ENCODE results near the gene LRMDA.

The LRMDA gene

GRCh38 chr10:75950997-75951589 lies 519.7 kb downstream of the LRMDA start:
- peaks cover 5 to 13% of the 10 kb centered on the region in 2 donors for H3K9me3 Mint-ChIP-seq
- ATAC-seq (replicated peaks) (no peak), DNase-seq (no peak)
- H3K27me3 Mint-ChIP-seq, result no peaks in the 10 kb centered on the region
- H3K27ac Mint-ChIP-seq, result no peak overlapping the region
- H3K36me3 Mint-ChIP-seq (ENCODE audit: insufficient read depth), result no peaks in the 10 kb centered on the region
- H3K4me1 Mint-ChIP-seq (ENCODE audit: low read depth in 2 of 2), result no peaks in the 10 kb centered on the region
- H3K4me3 Mint-ChIP-seq, result no peak overlapping the region

- Mint-ChIP-seq H3K9me3 (peaks cover 5 to 13% of the 10 kb centered on the region in 2 donors), H3K27ac (no peak overlapping the region), H3K4me1 (ENCODE audit: low read depth in 2 of 2) (no peaks in the 10 kb centered on the region), H3K4me3 (no peak overlapping the region), H3K36me3 (ENCODE audit: insufficient read depth) (no peaks in the 10 kb centered on the region), H3K27me3 (no peaks in the 10 kb centered on the region)
- DNase-seq (no peak), ATAC-seq (replicated peaks) (no peak)
Measured at GRCh38 chr10:75951627-75952026, 520.2 kb downstream of the LRMDA start.

GRCh38 chr10:75952093-75952492 lies 520.7 kb downstream of the LRMDA start:
- Mint-ChIP-seq H3K36me3 (ENCODE audit: insufficient read depth) (no peaks in the 10 kb centered on the region), H3K27me3 (no peaks in the 10 kb centered on the region), H3K4me1 (ENCODE audit: low read depth in 2 of 2) (no peaks in the 10 kb centered on the region), H3K9me3 (peaks cover 5 to 13% of the 10 kb centered on the region in 2 donors), H3K27ac (no peak overlapping the region), H3K4me3 (no peak overlapping the region)
- DNase-seq, result no peak
- ATAC-seq (replicated peaks), result no peak

DNA sequence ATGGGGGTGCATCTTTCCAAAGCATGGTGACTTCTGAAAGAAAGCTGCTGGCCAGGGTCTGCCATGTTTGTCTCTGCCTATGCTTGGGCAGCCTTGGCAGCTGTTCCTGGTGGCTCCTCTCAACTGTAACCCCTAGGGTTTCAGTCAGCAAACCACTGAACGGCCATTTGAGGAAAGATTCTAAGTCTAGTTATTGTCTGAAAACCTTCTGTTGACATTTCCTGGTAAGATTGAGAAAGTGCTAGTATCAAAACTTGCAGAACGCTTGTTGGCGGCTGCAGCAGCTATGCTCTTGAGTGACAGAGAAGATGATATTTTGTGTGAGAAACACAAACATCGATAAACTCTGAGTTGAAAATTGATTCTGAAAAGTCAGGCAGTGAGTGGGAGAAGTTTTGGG lies 523.1 kb downstream of the LRMDA start:
- Mint-ChIP-seq H3K4me3 (no peak overlapping the region), H3K9me3 (peaks cover 6 to 13% of the 10 kb centered on the region in 2 donors), H3K27me3 (no peaks in the 10 kb centered on the region), H3K36me3 (ENCODE audit: insufficient read depth) (no peaks in the 10 kb centered on the region), H3K4me1 (ENCODE audit: low read depth in 2 of 2) (no peaks in the 10 kb centered on the region), H3K27ac (no peak overlapping the region)
- DNase-seq, result no peak
- ATAC-seq (replicated peaks), result no peak

GRCh38 chr10:75955973-75956502 lies 524.6 kb downstream of the LRMDA start:
- Mint-ChIP-seq H3K4me3 (no peak overlapping the region), H3K9me3 (peaks cover under 1 to 3% of the 10 kb centered on the region in 2 donors), H3K27me3 (no peaks in the 10 kb centered on the region), H3K27ac (no peak overlapping the region), H3K4me1 (ENCODE audit: low read depth in 2 of 2) (no peaks in the 10 kb centered on the region), H3K36me3 (ENCODE audit: insufficient read depth) (no peaks in the 10 kb centered on the region)
- no peak for ATAC-seq (replicated peaks)
- DNase-seq, result no peak

DNA sequence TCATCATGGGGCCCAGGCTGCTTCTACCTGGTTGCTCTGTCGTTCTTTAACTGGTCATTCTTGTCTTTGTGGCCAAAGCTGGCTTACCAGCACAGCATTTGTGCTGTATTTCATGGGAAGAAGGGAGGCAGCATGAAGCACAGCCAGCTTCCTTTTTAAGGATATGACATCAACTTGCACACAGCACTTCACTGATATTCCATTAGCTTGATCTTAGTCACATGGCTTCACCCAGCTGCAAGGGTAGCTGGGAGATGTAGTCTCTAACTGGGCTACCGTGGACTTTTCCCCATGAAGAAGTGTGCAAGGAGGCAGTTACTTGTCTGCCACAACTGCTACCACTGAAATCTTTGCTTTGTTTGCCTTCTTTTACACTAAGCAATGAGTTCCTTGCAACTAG lies 525.2 kb downstream of the LRMDA start:
- Mint-ChIP-seq H3K27ac (no peak overlapping the region), H3K27me3 (no peaks in the 10 kb centered on the region), H3K4me3 (no peak overlapping the region), H3K9me3 (peaks cover 0 to 3% of the 10 kb centered on the region in 2 donors), H3K4me1 (ENCODE audit: low read depth in 2 of 2) (no peaks in the 10 kb centered on the region), H3K36me3 (ENCODE audit: insufficient read depth) (no peaks in the 10 kb centered on the region)
- DNase-seq (no peak), ATAC-seq (replicated peaks) (no peak)

DNA sequence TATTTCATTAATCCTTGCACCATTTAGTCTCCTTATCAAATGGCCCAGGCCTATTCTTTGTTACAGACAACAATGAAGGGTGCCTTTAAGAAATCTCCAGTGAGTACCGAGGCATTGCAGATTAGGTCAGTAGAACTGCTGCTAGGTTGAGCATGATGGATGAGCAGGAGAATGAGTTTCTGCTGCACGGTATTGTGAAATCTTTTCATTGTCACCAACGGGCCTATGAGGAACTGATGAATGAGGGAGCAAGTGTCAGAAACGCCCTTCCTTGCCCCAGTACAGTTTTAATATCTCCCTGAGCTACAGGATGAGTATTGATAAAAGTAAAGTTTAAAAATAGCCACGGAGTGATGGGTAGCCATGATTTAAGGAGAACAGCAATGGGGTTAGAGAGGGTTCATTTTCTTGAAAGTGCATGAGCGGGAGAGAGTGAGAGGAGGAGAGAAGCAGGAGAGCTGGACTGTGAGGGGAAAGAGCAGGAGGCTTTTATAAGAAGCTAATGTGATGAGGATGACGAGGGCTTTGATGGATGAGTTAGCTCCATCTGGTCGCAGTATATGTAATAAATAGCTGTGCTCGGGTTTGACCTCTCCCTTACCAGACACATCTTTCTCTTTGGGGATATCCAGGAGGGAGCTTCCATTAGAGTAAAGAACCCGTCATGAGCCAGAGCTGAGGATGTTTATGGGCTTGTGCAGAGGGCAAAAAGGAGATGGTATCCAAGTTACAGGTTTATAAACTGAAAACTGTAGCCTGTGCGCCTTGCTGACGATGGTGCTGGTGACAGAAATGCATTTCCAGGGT lies 526.1 kb downstream of the LRMDA start:
- Mint-ChIP-seq H3K36me3 (ENCODE audit: insufficient read depth) (no peaks in the 10 kb centered on the region), H3K27ac (no peak overlapping the region), H3K4me3 (no peak overlapping the region), H3K9me3 (peaks cover 0 to 3% of the 10 kb centered on the region in 2 donors), H3K4me1 (ENCODE audit: low read depth in 2 of 2) (no peaks in the 10 kb centered on the region), H3K27me3 (no peaks in the 10 kb centered on the region)
- ATAC-seq (replicated peaks) (no peak), DNase-seq (no peak)

DNA sequence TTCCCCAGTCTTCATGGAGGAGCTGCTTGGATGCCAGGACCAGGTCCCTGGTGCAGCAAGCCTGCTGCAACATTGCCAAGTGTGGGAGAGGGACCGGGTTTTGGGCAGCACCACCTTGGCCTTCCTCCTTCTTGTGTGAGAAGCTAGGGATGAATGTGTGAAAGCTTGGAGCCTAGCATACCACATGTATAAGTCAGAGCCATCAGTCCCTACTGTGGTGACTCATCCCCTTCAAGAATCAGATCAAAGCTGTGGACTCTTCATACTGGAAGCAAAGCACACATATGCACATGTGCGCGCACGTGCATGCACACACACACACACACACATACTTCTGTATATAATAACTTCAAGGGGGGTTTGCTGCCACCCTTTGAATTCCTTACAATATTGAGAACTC lies 527.8 kb downstream of the LRMDA start:
- ATAC-seq (replicated peaks) (no peak), DNase-seq (no peak)
- Mint-ChIP-seq H3K4me3 (no peak overlapping the region), H3K27ac (no peak overlapping the region), H3K9me3 (peaks cover 0 to 3% of the 10 kb centered on the region in 2 donors), H3K36me3 (ENCODE audit: insufficient read depth) (no peaks in the 10 kb centered on the region), H3K4me1 (ENCODE audit: low read depth in 2 of 2) (no peaks in the 10 kb centered on the region), H3K27me3 (no peaks in the 10 kb centered on the region)

GRCh38 chr10:75959912-75960311 lies 528.5 kb downstream of the LRMDA start:
- peaks cover 0 to 3% of the 10 kb centered on the region in 2 donors for H3K9me3 Mint-ChIP-seq
- no peaks in the 10 kb centered on the region for H3K27me3 Mint-ChIP-seq
- no peak overlapping the region for H3K4me3 Mint-ChIP-seq
- ATAC-seq (replicated peaks) (no peak), DNase-seq (no peak)
- H3K4me1 Mint-ChIP-seq (ENCODE audit: low read depth in 2 of 2), result no peaks in the 10 kb centered on the region
- H3K27ac Mint-ChIP-seq, result no peak overlapping the region
- no peaks in the 10 kb centered on the region for H3K36me3 Mint-ChIP-seq (ENCODE audit: insufficient read depth)

DNA sequence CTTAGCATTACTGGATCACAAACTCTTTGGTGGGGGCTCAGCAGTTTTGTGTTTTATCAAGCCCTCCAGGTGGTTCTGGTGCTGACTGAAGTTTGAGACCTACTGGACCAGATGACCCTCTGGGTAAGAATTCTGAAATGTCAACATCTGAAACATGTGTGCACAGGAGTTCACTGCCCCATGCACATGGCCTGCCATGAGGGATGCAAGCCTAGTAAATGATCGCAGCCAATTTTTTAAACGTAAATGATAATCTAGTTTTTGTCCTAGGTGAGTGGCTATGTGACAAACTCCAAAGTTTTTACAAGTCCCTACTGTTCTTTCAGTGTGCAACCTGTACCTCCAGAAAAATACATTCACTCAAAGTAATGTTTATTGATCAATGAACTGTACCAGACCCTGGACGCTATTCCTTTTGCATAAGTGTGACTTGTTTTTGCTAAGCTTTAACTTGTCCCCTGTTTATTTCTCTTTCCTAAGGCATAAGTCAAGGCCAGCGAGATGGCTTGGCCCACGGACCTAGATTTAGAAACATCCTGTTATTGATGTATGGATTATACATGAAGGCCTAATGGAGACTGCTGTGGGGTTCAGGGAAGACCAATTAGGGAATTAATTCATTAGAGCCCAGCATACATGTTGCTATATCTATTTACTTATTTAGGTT lies 531.1 kb downstream of the LRMDA start:
- no peaks in the 10 kb centered on the region for H3K4me1 Mint-ChIP-seq (ENCODE audit: low read depth in 2 of 2)
- no peaks in the 10 kb centered on the region for H3K36me3 Mint-ChIP-seq (ENCODE audit: insufficient read depth)
- peaks cover 0 to 5% of the 10 kb centered on the region in 2 donors for H3K27me3 Mint-ChIP-seq
- no peak for ATAC-seq (replicated peaks)
- H3K27ac Mint-ChIP-seq, result no peak overlapping the region
- no peak overlapping the region for H3K4me3 Mint-ChIP-seq
- no peak for DNase-seq
- H3K9me3 Mint-ChIP-seq, result peaks cover 0 to under 1% of the 10 kb centered on the region in 2 donors

GRCh38 chr10:75967491-75967890 lies 536.1 kb downstream of the LRMDA start:
- Mint-ChIP-seq H3K4me3 (no peak overlapping the region), H3K4me1 (ENCODE audit: low read depth in 2 of 2) (no peaks in the 10 kb centered on the region), H3K27me3 (peaks cover 0 to 8% of the 10 kb centered on the region in 2 donors), H3K9me3 (no peaks in the 10 kb centered on the region), H3K27ac (no peak overlapping the region), H3K36me3 (ENCODE audit: insufficient read depth) (no peaks in the 10 kb centered on the region)
- ATAC-seq (replicated peaks), result no peak
- no peak for DNase-seq

DNA sequence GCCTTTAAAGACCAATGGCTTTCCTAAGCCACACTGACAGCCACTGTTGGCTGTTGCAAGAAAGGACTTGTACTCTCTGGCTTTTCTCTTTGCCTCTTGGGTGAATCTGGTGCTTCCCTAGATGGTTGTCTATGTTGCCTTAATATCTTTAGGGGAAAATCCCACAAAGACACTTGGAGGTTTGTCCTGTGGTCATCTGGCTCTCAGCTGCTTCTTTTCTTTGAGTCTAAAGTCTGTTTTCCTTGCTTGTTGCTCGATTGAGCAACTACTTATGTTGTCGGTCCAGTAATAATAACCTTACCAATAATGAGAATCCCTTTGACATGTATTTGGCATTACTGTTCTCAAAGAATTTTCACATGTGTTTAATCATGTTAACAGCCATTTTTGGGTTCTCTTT lies 537.6 kb downstream of the LRMDA start:
- H3K36me3 Mint-ChIP-seq (ENCODE audit: insufficient read depth), result no peaks in the 10 kb centered on the region
- no peaks in the 10 kb centered on the region for H3K9me3 Mint-ChIP-seq
- no peak overlapping the region for H3K27ac Mint-ChIP-seq
- H3K4me1 Mint-ChIP-seq (ENCODE audit: low read depth in 2 of 2), result no peaks in the 10 kb centered on the region
- ATAC-seq (replicated peaks), result no peak
- H3K4me3 Mint-ChIP-seq, result no peak overlapping the region
- H3K27me3 Mint-ChIP-seq, result peaks cover 0 to 8% of the 10 kb centered on the region in 2 donors
- no peak for DNase-seq

- no peak overlapping the region for H3K4me3 Mint-ChIP-seq
- no peaks in the 10 kb centered on the region for H3K36me3 Mint-ChIP-seq (ENCODE audit: insufficient read depth)
- no peak overlapping the region for H3K27ac Mint-ChIP-seq
- no peaks in the 10 kb centered on the region for H3K4me1 Mint-ChIP-seq (ENCODE audit: low read depth in 2 of 2)
- DNase-seq (no peak), ATAC-seq (replicated peaks) (no peak)
- H3K27me3 Mint-ChIP-seq, result peaks cover 0 to 8% of the 10 kb centered on the region in 2 donors
- peaks cover 0 to 5% of the 10 kb centered on the region in 2 donors for H3K9me3 Mint-ChIP-seq
Measured at GRCh38 chr10:75971402-75972211, 540.2 kb downstream of the LRMDA start.
